G401.6 (cell line): ENCODE measurements around the gene CAPNS2.
"Not testable (repeated sequence)": the region's sequence is repeated elsewhere in the genome, so short reads cannot be mapped to it uniquely, and the experiment has no call there.

Experiments
- FAIRE-seq: peaks from 2 replicates; lab custom pipeline; 2012; peaks lifted over from hg19 to GRCh38; lab: Jason Lieb, UNC

CAPNS2 gene

GRCh38 chr16:55568207-55568606 lies 1.7 kb downstream of the CAPNS2 start:
- no peak for FAIRE-seq

GRCh38 chr16:55569025-55569424 lies 2.5 kb downstream of the CAPNS2 start:
- no peak for FAIRE-seq

- FAIRE-seq, result no peak
Observed at GRCh38 chr16:55570159-55570558, 3.7 kb downstream of the CAPNS2 start.

- FAIRE-seq, result no peak
Observed at GRCh38 chr16:55571191-55571897, 4.9 kb downstream of the CAPNS2 start.

- no peak for FAIRE-seq
Observed at GRCh38 chr16:55572439-55572838, 6.0 kb downstream of the CAPNS2 start.

- no peak for FAIRE-seq
Observed at GRCh38 chr16:55574811-55575210, 8.3 kb downstream of the CAPNS2 start.

GRCh38 chr16:55575496-55575895 lies 9.0 kb downstream of the CAPNS2 start:
- FAIRE-seq, result no peak

- no peak for FAIRE-seq
Observed at GRCh38 chr16:55576384-55576783, 9.9 kb downstream of the CAPNS2 start.

- no peak for FAIRE-seq
Observed at GRCh38 chr16:55577887-55578286, 11.4 kb downstream of the CAPNS2 start.

- no peak for FAIRE-seq
Observed at GRCh38 chr16:55585631-55586030, 19.1 kb downstream of the CAPNS2 start.

GRCh38 chr16:55588799-55589198 lies 22.3 kb downstream of the CAPNS2 start:
- no peak for FAIRE-seq

- FAIRE-seq, result no peak
Observed at GRCh38 chr16:55592306-55592705, 25.8 kb downstream of the CAPNS2 start.

GRCh38 chr16:55597928-55598327 lies 31.4 kb downstream of the CAPNS2 start:
- no peak for FAIRE-seq

- no peak for FAIRE-seq
Observed at GRCh38 chr16:55605754-55606336, 39.4 kb downstream of the CAPNS2 start.

GRCh38 chr16:55613613-55614335 lies 47.3 kb downstream of the CAPNS2 start:
- no peak for FAIRE-seq

GRCh38 chr16:55615071-55615470 lies 48.6 kb downstream of the CAPNS2 start:
- no peak for FAIRE-seq

GRCh38 chr16:55615670-55616069 lies 49.2 kb downstream of the CAPNS2 start:
- FAIRE-seq, result not testable (repeated sequence)
